HG02610 (cell line): ENCODE measurements around the gene FBXO30.

Source experiments
- ATAC-seq: cut with Tn5 transposase; IDR thresholded peaks from one replicate; pipeline ENCODE4 v1.9.1; 2021; ENCODE audit warnings: mild to moderate bottlenecking, moderate library complexity; ENCODE audit not compliant: unreplicated experiment

FBXO30 gene

DNA sequence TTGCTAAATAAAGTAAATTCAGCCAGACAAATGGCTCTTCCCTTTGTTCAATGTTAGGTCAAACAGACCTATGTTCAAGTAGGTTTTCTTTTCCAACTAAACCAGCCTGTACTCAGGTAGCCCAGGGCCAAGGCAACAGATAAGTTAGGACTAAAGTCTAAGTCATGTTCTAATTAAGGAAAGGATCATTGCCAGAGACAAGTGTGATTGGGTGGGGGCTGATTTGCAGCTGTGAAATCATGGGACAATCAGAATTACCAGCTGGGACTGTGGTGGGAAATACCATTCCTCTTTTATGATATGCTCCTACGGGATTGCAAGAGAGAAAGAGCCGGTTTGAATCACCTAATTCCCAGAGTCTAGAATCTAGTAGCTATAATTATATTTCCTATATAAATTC, 4.2 kb upstream of the FBXO30 start:
- ATAC-seq, result no peak

DNA sequence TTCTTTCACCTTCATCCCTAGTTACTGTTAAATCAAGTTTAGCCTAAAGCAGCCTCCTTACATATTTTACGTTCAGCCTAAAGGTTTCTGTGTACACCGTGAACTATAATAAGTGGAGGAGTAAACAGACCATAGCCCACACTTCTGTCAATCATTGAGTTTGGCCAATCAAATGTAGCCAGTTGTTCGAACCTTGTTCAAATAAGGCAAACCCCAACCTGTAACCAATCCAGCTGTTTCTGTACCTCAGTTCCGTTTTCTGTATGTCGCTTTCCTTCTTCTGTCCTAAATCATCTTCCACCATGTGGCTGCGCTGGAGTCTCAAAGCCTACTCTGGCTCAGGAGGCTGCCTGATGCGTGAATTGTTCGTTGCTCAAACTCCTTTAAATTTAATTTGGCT, 1.8 kb upstream of the FBXO30 start:
- ATAC-seq, result no peak

DNA sequence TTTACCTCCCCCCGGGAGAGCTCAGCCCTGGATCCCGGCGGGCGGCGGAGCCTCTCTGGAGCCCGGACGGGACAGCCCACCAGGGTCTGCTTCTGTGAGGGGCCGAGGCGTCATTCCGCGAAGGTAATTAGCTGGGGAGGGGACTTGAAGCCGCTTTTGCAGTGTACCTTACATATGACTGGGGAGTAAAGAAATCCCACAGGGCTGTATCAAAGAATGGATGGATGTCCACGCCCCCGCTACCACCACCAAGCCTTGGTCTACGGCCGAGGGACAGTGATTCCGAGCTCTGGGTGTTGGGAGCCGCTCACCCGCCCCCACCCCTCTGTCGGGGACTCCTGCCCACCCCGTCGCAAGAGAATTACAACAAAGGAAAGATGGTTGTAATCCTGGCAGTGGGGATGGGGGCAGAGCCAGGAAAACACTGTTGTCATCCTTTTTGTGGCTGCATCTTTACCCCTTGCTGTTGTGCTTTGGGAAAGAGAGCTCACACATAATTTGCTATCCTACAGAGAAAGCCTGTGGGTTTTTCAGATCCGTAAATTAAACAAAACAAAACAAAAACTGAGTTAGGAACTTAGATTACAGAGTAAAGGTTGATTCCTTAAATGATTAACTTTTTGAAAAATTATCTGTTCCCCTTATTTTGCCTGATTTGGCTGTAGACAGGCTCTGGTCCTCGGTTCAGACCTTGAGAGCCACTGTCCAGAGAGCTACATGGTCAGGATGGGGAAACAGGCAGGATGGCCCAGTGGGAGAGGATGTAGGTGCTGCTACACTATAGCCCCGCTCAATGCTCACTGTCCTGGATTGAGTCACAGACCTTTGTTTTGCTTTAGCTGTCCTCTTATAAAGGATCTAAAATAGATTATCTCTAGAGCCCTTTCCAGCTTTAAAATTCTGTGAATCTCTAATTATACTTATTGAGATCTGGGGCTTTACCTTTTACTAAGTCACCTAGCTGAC, 997 bp upstream of the FBXO30 start:
- peak; percentile 23 for ATAC-seq

DNA sequence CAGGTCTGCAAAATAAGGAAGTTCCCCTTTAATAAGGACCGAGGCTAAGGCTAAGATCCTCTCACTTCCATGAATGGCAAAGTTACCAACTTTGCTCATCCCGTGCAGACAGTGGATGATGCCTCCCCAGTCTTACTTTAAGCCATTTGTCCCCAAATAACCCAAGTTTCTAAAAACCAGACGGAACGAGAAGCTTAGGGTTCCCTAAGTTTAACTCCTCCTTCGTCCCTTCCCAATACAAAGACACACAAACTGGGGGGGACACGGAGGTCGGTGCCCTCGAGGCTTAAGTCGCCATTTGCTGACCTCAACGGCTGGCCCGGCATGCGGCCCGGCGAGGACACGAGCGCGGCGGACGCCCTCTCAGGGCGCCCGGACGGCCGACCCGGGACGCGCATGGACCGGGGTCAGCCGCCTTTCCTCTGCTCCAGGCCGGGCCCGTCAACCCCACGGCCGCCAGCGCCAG, 527 bp downstream of the FBXO30 start:
- ATAC-seq, result peak; percentile 20

DNA sequence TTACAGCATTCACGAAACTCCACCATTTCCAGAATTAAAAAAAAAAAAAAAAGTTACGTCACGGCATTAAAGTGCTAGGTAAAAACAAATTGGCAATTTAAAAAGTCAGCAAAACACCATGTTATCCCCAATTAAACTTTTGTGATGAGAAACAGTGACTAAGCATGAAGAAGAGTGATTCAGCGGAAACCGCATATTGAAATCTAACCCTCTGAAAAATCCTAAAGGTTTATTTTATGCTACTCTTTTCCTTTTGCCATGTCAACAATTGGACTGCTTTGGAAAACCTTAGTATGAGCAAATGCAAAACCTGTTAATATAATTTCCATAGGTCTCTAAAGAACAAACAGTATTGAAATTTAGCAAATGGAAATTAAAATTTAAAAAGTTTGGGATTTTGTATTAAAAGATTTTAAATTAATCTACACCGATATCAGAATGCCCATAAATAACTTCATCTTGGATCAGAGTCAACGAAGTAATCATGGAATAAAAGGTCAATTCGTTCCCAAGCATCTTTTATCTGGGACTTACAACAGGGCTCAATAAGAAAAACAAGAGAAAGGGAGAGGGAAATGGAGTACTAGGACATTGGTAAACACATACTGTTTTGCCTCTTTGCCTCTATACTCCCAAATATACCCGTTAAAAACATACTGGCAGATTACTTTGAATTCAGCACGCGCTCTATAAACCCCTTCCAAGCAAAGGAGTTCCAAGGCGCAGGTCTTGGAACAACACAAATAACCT, 1.1 kb downstream of the FBXO30 start:
- no peak for ATAC-seq

DNA sequence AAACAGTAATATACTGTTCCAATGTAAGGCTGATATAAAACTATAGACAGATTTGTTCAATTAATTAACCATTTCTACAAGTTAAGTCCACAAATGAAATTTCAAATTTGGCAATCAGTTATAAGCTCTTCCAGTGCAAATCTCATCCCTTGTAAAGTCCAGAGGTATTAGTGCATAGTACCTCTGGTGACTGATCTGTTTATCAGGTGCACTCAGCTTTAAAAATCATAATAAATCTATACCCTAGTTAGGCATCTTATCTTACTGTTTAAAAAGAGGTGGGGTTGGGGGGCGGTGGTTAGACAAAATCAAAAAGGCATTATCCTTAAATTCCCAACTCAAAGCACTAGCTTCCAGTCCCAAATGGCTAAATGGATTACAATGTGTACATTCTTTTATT, 2.9 kb downstream of the FBXO30 start:
- ATAC-seq, result no peak

DNA sequence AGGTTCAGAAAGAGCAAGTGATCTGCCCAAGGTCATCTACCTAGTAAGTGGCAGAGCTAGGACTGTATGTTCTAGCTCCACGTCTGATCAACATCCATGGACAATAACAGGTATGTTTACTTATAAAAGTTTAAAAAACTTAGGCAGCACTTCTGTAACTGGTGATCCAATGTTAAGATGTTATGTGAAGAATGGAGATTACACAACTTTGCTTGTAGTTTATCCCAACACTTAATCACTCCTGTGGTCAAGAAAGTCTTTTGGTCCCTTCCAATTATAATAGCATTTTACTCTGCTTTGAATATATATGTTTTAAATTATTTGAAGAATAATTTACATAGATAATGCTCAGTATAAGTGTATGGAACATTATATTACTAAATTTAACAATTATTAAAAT, 4.8 kb downstream of the FBXO30 start:
- ATAC-seq, result no peak

DNA sequence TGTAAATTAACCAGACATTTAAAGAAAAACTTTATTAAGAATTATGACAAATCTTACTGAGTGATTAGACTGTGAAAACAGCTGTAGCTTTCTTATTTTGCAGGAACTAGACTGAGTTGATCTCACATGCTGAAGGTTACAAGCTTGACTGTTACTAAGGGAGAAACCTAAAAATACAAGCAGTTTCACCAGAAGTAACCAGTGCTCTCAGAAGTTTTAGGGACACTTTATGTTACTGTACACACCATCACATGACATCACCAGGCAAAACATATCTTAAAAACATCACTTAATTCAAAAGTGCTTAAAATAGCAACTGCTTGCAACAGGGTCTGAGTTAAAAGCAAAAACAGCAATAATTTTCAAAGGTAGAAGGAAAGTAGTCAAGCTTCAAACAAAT, 5.4 kb downstream of the FBXO30 start:
- ATAC-seq, result peak; percentile 63

DNA sequence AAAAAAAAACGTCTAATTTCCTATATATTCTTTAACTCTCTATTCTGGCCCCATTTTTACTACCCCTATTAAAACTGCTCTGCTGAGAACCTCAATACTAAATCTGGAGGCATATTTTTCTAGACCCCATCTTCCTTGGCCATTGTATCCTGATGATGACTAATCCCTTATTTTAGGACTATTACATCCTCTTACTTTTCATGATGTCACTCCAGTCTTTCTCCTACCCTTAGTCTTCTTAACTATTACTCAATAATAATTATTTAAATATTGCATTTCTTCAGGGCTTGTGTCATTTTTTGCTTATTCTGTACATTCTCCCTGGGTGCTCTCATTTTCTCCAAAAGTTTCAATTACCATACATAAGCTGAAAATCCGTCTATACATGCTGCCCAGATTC, 6.4 kb downstream of the FBXO30 start:
- no peak for ATAC-seq

DNA sequence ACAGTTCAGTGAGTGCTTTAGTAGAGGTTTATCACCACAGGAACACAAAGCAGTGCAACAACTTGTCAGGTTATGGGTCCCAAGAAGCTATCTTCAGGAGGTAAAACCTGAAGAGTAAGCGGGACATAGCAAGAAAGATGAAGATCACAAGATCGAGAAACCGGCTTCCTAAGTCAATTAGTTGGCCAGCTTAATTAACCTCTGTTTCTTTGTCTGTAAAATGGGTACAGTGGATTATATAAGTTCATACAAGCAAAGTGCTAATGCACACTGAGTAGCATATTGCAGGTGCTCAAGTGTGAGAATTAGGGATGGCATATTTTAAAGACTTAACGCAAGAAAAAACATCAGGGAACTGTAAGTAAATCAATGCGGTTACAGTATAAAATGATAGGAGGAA, 12.5 kb downstream of the FBXO30 start:
- ATAC-seq, result no peak

DNA sequence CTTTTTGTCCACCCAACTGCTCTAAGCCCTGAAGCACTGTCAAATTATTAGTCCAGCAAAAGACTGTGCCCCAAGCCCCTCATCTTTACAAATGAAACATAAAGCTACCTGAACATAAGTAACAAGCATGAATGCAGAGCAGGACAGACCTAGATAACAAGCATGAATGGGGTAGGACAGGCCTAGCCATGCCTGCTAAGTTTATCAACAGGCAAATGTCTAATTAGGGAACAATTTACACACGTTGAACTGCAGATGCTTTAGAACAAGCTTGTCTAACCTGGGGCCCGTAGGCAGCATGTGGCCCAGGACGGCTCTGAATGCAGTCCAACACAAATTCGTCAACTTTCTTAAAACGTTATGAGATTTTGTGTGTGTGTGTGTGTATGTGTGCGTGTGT, 13.6 kb downstream of the FBXO30 start:
- ATAC-seq, result no peak

DNA sequence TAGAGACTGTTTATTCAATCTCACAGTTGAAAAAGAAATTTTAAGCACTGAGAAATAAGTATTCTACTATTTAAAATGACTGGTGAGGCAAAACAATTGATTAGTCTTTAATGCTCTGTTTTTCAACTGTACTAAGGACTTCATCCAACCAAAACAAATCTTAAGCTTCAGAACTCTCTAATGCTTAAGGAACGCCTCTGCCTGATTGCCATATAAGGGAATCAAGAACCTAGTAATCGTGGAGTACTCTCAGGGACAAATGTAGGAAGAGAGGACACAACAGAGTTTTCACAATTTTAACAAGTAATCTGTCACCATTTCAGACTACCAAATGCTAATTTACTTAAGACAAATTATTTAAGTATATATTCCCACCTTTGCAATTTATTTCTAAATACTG, 16.1 kb downstream of the FBXO30 start:
- no peak for ATAC-seq

DNA sequence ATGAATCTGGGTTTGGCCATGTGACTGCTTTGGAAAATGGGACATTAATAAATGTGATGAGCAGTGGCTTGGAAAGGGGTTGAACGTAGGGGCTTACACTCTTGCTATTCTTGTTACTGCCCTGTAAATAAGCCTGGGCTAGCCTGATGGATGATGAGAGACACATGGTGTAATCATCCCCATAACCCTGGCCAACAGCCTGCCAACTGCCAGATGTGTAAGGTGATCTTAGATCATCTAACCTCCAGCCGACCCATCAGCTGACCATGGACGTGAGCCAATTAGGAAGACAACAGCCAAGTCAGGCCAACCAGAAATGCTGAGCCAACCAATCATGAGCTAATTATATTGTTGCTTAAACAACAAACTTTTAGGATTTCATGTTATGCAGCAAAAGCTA, 25.2 kb downstream of the FBXO30 start:
- no peak for ATAC-seq

DNA sequence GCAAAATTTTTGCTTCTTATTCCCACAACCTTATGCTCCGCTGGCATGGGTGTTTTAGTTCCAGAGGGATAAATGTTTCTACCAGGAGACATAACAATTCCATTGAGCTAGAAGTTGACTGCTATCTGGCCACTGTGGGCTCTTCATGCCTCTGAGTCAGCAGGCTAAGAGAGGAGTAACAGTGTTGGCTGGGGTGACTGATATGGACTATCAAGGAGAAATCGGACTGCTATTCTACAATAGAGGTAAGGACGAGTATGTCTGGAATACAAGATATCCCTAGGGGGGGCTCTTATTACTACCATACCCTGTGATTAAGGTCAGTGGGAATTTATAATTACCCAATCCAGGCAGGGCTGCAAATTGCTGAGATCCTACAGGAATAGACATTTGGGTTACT, 26.9 kb downstream of the FBXO30 start:
- no peak for ATAC-seq

DNA sequence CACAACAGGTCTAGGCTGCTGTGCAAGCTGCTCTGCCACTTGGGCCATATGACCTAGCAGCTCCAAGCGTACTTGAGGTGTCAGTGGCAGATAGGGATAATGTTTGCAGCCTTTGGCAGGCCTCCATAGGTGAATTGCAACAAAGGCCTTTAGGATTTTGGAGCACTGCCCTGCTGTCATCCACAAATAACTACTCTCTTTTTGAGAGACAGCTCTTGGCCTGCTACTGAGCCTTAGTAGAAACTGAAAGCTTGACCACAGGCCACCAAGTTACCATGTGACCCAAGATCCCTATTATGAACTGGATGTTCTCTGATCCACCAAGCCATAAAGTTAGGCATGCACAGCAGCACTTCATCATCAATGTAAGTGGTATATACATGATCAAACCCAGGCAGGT, 29.9 kb downstream of the FBXO30 start:
- no peak for ATAC-seq

DNA sequence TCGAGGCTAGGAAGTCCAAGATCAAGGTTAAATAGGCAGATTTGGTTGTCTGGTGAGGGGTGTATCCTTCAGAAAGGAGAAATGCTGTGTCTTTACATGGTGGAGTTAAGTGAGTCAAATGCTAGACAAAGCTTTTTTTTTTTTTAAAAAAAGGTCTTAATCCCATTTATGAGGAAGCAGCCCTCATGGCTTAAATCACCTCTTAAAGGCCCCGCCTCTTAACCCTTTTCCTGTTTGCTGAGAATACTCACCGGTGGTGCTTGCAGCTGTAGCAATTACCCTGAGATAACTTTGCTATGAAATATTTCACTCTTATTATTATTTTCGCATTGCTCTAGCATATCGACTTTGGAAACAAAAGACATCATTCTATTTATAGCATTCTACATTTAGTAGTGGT, 30.8 kb downstream of the FBXO30 start:
- no peak for ATAC-seq

DNA sequence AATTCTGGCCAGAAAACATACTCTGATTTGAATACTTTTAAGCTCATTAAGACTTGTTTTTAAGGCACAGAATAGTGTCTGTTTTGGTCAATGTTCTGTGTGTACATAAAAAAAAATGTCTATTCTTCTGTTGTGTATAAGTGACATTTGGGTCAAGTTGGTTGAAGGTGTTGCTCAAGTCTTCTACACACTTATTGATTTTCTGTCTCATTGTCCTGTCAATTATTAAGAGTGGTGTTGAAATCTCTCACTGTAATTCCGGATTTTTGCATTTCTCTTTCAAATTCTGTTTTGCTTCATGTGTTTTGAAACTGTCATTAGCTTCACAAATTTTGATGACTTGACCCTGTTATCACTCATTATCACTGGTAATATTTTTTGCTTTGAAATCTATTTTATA, 41.7 kb downstream of the FBXO30 start:
- ATAC-seq, result no peak

DNA sequence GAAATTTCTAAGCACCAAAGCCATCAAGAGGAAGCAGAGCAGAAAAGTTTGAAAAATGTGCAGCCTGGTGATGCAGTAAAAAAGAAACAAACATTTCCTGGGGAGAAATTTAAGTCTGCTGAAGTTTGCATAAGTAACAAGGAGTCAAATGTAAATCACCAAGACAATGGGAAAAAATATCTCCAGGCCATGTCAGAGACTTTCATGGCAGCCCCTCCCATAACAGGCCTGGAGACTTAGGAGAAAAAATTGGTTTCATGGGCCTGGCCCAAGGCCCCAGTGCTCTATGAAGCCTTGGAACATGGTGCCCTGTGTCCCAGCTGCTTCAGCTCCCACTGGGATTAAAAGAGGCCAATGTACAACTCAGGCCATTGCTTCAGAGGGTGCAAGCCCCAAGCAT, 49.1 kb downstream of the FBXO30 start:
- no peak for ATAC-seq

DNA sequence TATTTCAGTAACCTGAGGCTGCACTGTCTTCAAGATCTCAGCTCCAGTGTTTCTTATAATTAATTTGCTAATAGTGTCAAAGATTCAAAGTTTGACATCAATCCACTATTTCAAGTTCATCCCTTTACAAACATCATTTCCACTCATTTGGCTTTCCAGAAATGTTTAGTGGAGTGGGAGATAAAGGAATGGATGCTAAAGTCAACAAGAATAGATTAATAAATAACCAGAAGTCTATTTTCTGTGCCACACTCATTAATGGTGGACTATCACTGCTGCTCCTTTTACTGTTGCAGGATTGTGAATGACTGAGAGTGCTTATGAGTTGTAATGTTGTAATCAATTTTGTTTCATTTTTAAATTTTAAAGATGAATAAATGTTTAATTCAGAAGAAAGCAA, 50.9 kb downstream of the FBXO30 start:
- no peak for ATAC-seq

DNA sequence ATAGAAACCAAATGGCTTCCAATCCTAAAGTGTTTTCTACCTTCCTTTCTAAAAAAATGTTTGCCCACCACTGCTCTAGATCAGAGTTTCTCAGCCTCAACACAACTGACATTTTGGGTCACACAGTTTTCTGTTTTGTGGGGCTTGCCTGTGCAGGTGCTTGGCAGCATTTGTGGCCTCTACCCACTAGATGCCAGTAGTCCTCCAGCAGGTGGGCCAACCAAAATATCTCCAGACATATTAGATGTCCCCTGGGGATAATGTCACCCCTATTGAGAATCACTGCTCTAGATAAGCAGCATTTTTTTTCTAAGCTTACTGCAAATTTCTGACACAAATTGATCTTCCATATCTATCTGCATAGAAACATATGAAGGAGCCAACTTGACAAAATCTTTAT, 53.0 kb downstream of the FBXO30 start:
- ATAC-seq, result no peak

DNA sequence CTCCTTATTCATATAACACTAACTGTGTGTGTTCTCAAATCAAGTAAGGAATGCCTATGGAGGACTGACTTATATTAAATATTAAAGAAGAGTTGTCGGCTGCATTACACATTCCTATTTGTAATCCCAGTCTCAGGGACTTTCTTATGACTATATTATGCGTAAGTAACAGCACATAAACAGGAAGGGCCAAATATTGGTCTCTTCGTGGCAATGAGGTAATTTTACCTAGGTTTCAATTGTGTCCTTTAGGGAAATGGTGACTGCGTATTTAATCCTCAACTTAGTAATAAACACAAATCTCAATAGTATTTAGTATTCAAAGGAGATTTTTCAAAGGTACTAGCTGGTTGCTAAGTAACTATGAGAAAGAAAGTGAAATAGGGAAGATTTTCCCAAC, 56.5 kb downstream of the FBXO30 start:
- no peak for ATAC-seq

DNA sequence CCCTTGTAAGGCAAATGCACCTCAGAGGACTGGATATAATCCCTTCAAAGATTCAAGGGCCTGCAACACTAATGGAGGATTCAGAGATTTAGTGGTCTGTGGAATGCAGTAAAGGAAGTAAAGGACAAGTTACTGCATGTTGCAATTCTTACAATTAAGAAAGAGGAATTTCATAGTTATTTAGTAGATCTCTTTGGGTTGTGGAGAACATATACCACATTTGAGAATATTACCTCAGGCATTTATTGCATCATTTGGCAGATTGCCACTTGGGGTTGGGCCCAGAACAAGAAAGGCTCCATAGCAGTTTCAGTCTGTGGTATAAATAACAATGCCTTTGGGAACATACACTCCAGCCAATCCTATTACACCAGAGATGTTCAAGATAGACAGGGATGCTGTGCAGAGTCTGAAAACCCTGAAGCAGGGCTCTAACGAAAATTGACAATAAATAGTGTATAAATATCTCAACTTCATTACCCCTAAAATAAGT, 58.4 kb downstream of the FBXO30 start:
- no peak for ATAC-seq
